Measurements from ENCODE around the gene ARHGAP45.

Gene ARHGAP45

DNA sequence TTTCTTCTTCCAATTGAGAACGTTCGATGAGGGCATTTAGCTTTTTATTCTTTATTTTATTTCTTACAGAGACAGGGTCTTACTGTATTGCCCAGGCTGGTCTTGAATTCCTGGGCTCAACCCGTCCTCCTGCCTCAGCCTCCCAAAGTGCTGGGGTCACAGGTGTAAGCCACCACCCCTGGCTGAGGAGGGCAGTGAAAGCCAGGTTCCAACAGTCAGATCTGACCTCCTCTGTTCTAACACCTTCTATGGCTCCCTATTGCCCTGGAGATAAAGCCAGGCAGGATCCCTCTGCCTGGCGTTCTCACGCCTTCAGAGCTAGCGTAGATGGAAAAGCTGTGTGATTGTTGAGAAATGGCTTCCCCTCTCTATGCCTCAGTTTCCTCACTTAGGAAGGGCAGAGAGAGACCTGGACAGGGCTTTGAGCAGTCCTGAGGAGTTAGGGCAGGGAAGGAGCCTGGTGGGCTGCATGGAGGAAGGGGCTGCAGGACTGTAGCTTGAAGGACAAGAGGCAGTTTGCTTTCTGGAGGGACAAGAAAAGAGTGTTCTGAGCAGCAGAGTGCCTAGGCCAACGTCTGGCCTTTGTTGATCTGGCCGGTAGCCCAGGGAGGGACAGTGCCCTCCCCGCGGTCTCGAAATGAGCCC lies 5.5 kb downstream of the ARHGAP45 start:
- no peak for DNase-seq (ENCODE audit: low spot score)

DNA sequence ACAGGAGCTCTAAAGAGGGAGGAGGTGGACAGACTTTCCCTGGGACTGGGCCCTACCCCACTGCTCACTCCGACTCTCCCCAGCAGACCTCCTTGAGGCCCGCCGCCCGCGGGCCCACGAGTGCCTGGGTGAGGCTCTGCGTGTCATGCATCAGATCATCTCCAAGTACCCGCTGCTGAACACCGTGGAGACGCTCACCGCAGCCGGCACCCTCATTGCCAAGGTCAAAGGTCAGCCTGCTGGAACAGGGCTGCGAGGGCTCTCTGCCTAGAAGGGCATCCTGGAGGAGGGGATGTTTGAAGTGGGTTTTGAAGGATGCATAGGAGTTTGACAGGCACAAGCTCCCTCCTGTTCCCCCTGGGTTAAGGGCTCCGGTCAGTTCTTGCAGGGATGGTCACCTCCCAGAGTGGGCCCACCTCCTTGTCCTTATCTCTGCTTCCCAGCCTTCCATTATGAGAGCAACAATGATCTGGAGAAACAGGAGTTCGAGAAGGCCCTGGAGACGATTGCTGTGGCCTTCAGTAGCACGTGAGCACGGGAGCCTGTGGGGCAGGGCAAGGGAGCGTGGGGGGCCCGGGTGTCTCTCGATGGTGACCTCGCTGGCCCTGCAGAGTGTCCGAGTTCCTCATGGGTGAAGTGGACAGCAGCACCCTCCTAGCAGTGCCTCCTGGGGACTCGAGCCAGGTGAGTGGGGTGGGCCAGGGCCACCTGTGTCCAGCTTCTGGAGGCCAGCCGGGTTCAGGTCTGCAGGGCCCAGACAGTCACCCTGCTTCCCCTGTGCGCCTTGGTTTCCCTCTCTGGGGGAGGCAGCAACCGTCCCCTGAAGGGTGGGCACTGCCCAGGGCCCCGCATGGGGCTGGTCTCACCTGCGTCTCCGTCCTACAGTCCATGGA lies 6.3 kb downstream of the ARHGAP45 start:
- no peak for DNase-seq (ENCODE audit: low spot score)

DNA sequence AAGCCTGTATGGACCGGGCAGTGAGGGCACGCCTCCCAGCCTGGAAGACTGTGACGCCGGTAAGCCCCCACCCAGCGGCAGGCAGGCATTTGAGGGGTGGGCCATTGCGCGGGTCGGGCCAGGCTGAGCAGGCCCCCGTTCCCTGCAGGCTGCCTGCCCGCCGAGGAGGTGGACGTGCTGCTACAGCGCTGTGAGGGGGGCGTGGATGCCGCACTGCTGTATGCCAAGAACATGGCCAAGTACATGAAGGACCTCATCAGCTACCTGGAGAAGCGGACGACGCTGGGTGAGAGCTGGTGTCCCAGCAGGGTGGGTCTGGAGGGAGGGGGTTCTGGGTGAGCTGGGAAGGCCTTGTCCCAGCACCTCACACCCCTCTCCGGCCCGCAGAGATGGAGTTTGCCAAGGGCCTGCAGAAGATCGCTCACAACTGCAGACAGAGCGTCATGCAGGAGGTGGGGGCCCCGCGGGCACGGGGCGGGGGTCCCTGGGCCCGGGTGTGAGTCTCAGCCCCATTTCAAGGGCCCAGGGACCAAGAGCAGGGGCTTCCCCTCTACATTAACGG lies 7.1 kb downstream of the ARHGAP45 start:
- no peak for DNase-seq (ENCODE audit: low spot score)

DNA sequence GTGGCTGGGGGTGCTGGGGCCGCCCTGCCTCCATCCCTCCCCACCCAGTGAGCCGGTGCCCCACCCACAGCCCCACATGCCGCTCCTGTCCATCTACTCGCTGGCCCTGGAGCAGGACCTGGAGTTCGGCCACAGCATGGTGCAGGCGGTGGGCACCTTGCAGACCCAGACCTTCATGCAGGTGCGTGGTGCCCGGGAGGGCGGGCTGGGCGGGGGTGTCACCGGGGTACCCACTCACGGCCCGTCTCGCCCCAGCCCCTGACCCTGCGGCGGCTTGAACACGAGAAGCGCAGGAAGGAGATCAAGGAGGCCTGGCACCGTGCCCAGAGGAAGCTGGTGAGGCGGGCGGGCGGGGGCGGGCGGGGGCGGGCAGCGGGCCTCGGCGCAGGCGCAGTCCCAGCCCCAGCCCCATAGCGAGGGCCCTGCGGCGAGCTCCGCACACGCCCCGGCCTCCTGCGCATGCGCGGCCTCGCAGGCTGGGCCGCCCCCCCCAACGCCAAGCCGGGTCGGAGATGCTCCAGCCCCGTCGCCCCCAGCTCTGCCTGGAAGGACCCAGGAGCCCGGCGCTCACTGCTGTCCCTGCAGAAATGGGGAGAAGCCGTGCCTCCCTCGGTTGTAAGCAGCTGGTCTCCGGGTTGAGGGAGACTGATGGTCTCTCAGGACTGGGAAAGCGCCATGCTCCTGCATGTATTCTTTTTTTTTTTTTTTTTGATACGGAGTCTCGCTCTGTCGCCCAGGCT lies 7.7 kb downstream of the ARHGAP45 start:
- DNase-seq (ENCODE audit: low spot score), result no peak

DNA sequence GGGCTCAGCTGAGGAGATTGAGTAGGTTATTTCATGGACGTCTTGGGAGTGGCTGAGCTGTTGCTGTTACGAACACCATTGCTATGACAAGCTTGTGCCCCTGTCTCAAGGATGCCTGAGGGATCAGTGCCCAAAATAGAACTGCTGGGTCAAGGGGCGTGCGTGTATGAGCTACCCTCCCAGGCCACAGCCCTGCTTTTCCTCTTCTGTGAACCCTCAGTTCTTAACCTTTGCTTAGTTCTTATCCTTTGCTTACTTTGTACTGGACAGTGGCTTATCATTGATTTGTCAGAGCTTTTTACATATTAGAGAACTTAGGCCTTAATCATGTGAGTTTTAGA lies 9.0 kb downstream of the ARHGAP45 start:
- DNase-seq (ENCODE audit: low spot score), result no peak

DNA sequence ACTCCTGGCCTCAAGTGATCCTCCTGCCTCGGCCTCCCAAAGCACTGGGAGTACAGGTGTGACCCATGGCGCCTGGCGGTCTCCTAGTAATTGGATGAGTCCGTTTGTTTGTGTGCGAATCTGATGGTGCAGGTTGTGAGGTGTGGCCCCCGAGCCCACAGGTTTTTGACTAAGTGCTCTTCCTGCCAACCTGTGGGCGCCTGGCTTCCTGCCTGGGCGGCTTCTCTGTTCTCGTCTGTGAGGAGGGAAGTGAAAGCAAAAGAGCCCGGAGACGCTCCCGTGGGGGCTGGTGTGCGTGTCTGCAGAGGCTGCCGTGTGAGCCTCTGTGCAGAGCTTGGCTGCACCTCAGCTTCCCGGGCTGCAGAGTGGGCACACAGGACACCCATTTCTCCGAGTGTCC lies 10.0 kb downstream of the ARHGAP45 start:
- peak; percentile 40 for DNase-seq (ENCODE audit: low spot score)

DNA sequence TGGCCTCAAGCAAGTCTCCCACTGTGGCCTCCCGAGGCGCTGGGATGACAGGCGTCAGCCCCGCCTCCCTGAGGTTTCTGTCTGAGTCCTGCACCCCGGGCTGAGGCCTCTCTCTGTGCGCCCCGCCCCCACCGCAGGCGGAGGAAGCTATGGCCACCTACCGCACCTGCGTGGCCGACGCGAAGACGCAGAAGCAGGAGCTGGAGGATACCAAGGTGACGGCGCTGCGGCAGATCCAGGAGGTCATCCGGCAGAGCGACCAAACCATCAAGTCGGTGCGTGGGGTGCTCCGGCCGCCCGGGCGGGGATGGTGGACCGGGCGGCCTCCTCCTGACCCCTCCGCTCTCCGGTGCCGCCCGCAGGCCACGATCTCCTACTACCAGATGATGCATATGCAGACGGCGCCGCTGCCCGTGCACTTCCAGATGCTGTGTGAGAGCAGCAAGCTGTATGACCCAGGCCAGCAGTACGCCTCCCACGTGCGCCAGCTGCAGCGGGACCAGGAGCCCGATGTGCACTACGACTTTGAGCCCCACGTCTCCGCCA lies 12.7 kb downstream of the ARHGAP45 start:
- no peak for DNase-seq (ENCODE audit: low spot score)

DNA sequence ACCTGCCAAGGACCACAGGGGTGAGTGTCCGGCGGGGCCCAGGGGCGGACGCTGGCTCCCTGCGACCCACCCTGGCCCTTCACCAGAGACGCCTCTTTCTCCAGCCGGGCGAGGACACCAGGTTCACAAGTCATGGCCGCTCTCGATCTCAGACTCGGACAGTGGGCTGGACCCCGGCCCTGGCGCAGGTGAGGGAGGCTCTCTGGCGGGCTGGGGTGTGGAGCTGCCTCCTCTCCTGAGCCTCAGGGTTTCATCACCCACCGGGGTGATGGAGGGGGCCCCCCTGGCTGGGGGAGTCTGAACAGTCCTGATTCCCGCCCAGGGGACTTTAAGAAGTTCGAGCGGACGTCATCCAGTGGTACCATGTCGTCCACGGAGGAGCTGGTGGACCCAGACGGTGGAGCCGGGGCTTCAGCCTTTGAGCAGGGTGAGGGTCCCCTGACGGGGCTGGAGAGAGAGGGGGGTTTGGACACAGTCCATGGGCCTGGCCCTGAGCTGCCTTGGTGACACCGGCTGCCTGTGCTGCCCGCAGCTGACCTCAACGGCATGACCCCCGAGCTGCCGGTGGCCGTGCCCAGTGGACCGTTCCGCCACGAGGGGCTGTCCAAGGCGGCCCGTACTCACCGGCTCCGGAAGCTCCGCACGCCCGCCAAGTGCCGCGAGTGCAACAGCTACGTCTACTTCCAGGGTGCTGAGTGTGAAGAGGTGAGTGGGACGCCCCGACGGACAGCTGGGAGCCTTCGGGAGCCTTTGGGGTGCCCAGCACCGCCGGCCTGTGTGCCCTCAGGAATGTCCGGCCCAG lies 13.6 kb downstream of the ARHGAP45 start:
- DNase-seq (ENCODE audit: low spot score), result no peak

DNA sequence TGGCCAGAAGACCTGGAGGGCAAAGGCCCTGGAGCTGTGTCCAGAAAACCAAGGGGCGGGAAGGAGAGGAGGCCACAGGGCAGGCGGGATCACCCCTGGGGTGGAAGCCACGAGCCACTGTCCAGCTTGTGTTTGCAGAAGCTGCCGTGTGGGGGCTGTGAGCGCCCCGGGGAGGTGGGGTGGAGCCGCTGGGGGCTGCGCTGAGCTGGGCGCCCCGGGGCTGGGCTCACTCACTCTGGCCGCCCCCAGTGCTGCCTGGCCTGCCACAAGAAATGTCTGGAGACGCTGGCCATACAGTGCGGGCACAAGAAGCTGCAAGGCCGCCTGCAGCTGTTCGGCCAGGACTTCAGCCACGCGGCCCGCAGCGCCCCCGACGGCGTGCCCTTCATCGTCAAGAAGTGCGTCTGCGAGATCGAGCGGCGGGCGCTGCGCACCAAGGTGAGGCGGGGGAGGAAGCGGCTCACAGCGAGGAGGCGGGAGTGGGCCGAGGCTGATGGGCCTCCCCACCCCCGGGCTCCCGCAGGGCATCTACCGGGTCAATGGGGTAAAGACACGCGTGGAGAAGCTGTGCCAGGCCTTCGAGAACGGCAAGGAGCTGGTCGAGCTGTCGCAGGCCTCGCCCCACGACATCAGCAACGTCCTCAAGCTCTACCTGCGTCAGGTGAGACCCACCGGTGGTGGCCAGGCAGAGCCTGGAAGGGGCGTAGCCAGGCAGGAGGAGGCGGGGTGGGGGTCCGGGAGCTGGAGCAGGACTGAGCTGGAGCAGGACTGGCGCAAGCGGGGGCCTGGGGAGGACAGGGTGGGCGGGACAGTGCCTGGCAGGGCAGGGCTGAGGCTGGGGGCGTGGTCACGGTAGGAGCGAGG lies 14.6 kb downstream of the ARHGAP45 start:
- no peak for DNase-seq (ENCODE audit: low spot score)

DNA sequence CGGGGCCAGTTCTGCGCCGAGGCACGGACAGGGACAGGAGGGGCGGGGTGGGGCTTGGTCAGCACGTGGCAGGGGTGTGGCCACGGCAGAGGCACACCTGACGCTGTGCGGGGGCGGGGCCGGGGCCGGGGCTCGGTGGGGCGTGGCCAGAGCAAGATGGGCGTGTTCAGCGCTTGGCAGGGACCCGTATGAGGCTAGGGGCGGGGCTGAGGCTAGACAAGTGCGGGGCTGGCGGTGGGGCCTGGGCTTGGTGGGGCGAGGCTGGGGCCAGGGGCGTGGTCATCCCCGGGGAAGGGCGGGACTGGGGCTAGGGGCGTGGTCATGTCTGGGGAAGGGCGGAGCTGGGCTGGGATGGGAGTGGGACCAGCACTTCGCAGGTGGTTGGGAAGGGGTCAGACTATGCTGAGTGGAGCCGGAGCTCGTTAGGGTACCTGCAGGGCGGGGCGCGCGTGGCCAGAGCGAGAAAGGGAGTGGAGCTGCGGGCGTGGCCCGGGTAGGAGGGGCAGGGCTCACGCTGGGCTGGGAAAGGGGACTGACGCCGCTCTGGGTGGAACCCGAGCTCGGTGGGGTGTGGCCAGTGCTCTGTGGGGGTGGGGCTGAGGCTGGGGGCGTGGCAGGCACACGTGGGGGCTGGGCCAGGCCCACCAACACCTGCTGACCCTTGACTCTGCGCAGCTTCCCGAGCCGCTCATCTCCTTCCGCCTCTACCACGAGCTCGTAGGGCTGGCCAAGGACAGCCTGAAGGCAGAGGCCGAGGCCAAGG lies 15.4 kb downstream of the ARHGAP45 start:
- DNase-seq (ENCODE audit: low spot score), result no peak

DNA sequence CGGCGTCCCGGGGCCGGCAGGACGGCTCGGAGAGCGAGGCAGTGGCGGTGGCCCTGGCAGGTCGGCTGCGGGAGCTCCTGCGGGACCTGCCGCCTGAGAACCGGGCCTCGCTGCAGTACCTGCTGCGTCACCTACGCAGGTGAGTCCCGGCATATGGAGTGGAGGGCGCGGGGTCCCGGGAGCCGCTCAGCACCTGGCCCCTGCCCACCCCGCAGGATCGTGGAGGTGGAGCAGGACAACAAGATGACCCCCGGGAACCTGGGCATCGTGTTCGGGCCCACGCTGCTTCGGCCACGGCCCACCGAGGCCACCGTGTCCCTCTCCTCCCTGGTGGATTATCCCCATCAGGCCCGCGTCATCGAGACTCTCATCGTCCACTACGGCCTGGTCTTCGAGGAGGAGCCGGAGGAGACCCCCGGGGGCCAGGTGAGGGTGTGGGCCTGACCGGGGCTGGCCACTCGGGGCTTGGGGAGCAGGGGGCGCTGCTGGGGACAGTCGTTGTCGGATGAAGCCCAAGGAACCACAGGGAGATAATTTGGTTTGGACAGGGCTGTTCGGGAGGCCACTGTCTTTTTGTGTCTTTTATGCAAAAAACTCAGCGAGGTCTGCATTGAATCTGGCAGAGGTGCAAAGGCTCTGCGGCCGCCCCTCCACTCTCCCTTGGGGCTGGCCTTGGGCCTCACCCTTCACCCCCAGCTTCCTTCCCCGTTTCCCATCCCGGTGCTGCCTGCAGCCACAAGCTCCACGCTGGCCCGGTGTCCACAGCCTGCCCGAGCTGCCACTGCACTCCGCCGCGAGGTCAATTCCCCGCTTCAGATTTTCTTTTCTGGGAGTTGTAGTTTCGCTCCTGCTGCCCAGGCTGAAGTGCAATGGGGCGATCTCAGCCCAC lies 16.2 kb downstream of the ARHGAP45 start:
- DNase-seq (ENCODE audit: low spot score), result no peak

DNA sequence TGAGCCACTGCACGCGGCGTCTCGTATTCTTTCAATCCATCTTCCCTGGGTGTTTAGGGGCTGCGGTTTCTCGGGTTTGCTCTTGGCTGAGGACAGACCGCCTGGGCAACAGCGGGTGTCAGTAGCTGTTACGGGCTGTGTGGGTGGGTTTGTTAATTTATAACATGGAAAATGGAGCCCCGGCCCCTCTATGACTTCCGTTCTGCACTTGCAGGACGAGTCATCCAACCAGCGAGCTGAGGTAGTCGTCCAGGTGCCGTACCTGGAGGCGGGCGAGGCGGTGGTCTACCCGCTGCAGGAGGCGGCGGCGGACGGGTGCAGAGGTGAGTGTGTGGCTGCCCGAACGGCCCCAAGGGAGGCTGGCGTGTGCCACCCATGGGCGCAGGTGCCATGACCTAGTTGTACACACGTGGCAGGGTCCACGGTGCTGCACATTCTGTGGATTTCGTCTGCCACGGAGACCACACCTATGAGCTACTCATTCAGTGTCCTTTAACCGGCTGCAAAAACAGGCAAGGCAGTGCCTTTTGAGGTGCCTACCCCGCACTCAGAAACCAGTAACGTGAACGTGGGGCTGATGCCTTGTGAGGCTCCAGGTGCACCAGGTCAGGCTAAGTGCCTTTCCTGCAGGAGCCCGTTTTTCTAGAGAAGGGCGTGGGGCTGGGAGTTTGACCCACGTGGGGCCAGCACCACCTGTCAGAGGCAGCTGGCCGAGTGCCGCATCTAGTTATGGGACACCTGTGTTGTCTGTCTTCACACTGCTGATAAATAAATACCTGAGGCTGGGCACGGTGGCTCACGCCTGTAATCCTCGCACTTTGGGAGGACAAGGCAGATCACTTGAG lies 17.3 kb downstream of the ARHGAP45 start:
- no peak for DNase-seq (ENCODE audit: low spot score)

DNA sequence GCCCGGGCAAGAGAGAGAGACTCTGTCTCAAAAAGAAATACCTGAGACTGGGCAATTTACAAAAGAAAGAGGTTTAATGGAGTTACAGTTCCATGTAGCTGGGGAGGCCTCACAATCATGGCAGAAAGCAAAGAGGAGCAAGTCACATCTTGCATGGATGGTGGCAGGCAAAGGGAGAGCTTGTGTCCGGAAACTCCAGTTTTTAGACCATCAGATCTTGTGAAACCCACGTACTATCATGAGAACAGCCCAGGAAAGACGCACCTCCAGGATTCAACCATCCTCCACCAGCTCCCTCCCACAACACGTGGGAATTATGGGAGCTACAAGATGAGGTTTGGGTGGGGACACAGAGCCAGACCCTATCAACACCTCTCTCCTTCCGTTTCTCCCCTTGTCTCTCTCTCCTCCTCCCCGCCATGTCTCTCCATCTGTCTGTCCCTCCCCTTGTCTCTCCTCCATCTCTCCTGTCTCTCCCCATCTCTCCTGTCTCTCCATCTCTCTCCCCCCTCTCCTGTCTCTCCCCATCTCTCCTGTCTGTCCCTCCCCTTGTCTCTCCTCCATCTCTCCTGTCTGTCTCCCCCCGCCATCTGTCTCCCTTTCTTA lies 18.2 kb downstream of the ARHGAP45 start:
- no peak for DNase-seq (ENCODE audit: low spot score)

DNA sequence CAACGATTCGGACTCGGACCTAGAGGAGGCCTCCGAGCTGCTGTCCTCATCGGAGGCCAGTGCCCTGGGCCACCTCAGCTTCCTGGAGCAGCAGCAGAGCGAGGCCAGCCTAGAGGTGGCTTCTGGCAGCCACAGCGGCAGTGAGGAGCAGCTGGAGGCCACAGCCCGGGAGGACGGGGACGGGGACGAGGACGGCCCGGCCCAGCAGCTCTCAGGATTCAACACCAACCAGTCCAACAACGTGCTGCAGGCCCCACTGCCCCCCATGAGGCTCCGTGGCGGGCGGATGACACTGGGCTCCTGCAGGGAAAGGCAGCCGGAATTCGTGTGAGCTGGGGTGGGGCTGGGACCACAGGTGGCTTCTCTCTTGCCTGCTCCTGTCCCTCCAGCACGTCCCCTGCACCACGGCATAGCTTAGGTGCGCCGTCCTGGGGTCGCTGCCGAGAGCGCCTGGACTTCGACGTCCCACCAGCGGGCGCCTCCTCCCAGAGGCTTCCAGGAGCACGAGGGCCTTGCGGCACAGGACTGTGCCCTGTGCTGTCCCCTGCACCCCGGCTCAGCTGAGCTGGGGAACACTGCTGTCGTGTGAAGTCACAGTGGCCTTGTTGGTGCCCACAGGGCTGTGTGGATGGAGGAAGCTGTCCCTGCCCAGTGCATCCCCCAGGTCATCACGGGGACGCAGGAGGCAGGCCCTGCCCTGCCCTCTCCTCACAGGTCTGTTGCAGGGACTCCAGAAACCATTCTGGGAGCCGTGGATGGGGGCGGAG lies 18.9 kb downstream of the ARHGAP45 start:
- DNase-seq (ENCODE audit: low spot score), result no peak

DNA sequence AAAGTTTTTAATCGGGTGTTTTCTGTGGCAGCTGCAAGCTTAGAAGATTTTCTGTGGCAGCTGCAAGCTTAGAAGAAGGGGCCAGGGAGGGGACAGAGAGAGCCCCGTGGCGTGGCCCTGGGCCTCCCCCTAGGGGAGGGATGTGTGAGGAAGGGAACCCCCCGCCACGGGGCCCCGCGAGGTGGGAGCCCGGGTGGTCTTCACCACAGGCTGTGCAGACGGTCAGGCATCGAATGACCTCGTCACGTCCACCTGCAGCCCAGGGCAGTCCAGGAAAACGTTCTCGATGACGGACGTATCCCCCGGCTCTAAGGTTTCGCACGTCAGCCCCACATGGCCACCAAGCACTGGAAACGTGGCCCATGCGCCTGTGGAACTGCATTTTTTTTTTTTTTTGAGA lies 19.6 kb downstream of the ARHGAP45 start:
- DNase-seq (ENCODE audit: low spot score), result no peak

DNA sequence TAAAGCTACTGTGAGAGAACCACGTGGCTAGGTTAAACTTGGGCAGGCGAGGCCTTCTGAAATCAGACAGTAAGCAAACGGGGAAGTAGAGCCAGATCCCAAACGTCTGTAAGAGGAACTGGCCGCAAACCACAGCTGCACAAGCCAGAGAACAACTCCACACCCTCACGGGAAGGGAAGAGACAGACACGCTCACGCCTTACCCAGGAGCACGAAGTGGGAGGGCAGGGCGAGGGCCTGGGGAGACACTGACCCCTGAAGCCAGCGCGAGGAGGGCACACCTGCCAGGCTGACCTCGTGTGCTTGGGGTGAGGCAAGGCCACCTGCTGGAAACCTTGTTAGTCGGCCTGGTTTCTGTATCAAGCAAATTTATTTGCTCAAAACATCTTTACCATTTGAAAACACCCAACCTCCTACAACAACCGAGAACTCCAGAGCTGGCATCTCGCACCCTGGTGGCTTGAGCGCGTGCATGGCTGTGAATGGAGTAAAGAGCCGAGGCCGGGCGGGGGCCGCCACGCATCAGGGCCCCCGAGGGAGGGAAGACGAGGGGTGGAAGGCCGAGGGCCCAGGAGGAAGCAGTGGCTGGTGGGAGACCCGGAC lies 20.9 kb downstream of the ARHGAP45 start:
- DNase-seq (ENCODE audit: low spot score), result peak; percentile 81

Measured in pons (tissue), 1 donor.